Right hindlimb (tissue), 1 donor: Measurements from ENCODE around the gene DDX56.

Experiments used
- DNase-seq: peaks from one replicate; pipeline ENCODE4 v3.0.0-alpha.2; 2018

Gene DDX56

DNA sequence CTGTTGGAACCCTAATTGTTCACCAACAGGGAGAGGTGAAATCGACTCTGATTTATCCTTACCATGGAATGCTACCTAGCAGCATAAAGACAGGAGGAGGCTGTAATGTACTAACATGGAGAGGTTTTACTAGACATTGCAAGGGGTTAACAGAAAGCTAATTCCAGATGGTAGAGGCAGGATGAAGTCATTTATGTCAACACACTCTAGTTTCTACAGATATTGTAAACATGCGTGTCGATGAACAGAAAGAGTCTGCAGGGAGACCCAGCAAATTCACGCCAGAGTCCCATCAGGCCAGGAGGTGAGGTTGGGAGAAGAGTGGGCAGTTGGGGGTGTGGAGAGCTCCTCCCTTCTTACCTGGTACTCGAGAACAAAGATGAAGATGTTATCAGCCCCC lies 39.6 kb downstream of the DDX56 start:
- DNase-seq = no peak

- DNase-seq = no peak
Measured at GRCh38 chr7:44533301-44534055, 40.2 kb downstream of the DDX56 start.

DNA sequence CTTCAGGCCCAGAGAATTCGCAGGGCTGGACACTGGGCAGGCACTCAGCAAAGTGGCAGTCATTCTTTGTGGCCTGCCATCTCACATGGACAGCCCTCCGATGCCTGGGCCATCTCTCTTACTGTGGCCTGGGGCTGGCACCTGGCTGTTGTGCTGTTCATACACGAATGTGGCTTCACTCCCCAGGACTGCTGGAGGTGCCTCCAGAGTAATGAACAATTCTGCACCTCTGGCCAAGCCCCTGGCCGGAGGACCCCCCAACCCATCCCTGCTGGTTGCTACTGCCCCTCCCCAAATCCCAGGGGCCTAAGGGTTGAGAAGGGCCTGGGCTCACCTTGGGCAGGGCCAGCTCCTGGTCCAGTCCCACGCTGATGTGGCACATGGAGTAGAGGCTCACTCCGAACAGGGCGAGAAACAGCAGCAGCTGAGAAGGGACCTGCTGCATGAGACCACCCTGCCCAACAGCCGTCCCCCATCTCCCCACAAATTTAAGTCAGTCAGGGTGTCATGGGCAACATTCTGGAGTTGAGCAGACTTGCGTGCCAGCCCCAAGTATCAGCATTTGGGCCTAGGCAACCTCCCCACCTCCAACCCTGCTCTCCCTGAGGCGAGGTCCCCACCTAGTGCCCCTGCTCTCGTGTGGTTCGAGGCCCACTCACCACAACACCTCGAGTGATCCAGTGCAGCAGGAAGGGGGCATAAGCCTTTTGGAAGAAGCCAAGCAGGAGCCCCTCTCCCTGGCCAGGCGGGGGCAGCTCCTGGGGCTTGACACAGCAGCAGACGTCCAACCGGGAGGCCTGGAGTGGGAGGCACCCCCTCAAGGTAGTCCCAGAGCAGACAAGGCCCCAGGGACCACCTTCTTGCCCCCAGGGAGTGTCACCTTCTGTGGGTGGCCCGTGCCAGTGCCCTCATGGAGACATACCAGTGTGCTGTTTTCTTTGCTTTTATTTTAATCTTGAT lies 42.0 kb downstream of the DDX56 start:
- no peak for DNase-seq

DNA sequence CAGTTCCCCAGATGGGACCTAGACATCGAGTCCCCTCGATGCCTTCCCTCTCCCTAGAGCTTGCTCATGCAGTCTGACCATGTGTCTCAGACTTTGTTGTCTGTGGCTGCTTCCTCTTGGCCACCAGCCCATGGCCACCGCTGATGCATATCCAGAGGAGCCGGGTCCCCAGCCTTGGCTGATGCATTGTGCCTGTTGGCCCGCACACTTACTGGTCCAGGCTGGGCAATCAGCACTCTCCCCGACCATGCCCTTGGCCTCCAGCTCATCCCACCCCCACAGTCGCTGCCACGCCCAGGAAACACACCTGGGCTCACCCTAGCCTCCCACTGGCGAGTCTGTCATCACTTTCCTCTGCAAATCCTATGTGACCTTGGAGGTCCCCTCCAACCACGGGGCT lies 42.7 kb downstream of the DDX56 start:
- DNase-seq = no peak

- DNase-seq = no peak
Measured at GRCh38 chr7:44524811-44525388, 48.8 kb downstream of the DDX56 start.

- DNase-seq = no peak
Measured at GRCh38 chr7:44522315-44522714, 51.4 kb downstream of the DDX56 start.

DNA sequence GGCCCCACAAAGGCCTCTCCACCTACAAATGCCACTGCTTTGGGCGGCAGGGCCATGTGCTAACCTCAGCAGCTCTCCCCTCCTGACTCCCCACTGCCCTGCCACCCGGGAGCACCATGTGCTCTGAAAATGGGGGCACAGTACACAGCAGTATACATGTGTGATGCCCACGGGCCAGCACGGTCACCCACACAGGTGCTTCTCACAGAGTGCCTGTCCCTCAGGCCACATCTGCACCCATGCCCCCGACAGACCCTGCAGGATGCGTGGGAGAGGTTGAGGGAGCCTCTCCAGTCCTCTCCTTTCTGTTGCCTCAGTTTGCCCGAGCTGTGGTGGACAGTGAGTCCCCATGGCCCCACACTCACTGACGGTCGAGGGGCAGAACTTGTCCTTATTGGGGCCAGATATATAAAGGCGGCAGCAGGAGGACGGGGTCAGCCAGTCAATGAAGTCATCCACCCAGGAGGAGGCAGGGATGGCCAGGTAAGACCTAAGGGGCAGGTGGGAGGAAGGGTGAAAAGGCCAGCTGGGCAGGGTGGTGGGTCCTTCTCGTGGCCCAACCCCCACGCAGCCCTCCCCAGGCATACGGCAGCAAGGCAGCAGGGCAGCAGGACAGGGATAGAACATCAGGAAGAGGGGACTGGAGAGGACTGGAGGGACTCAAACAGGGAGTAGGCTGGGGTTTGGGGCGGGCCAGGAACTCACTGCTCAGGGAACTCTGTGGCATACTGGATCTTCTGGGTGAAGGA lies 52.2 kb downstream of the DDX56 start:
- DNase-seq = no peak

- DNase-seq = no peak
Measured at GRCh38 chr7:44520574-44520973, 53.1 kb downstream of the DDX56 start.

- no peak for DNase-seq
Measured at GRCh38 chr7:44519546-44519945, 54.2 kb downstream of the DDX56 start.

- no peak for DNase-seq
Measured at GRCh38 chr7:44518761-44519160, 54.9 kb downstream of the DDX56 start.

DNA sequence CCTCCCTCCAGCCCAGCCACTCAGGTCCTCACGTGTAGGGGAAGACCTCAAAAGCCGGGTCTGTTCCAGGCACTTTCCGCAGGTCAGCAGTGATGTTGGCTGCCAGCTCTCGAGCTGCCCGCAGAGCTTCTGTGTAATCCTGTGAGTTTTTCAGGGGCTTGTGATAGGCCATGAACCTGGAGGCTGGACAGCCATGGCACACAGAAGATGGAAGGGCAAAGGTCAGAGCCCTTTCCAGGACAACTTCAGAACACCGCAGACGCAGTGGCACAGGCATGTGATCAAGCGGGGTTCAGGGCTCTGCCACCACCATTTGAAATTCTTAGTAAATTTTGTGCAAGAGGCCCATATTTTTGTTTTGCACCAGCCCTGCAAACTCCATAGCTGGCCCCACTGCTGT lies 56.5 kb downstream of the DDX56 start:
- no peak for DNase-seq
